Measurements from ENCODE around the gene SYCP2.

- TF ChIP-seq CTCF (IDR thresholded peaks at IDR 0.05) = no peak
- no peak for TF ChIP-seq EZH2 (IDR thresholded peaks at IDR 0.05)
- no peak for TF ChIP-seq EZH2phosphoT487 (IDR thresholded peaks at IDR 0.05)
These were observed 53.2 kb downstream of the SYCP2 start for GRCh38 chr20:59880198-59880597.

All from neural progenitor cell (in vitro differentiated cells).